HEK293T (cell line): ENCODE results near the gene MORN5.

Experiments
- CTCF ChIA-PET: fragments of 350-600 bp; formaldehyde crosslinking; extraction: SDS; loops from one replicate; lab custom pipeline; 2021; ENCODE audit warnings: antibody characterized with exemption, inconsistent platforms; lab: Yijun Ruan, JAX
- POLR2A ChIA-PET: fragments of 350-600 bp; formaldehyde crosslinking; extraction: SDS; loops from one replicate; lab custom pipeline; 2020; ENCODE audit warnings: antibody characterized with exemption, inconsistent platforms; lab: Yijun Ruan, JAX
- DNase-seq: peaks from one replicate; pipeline ENCODE4 v3.0.0; 2012; ENCODE audit warnings: mixed read lengths; ENCODE audit errors: extremely low spot score
- ARNT ChIP-seq: fragments of 450-650 bp; IDR thresholded peaks from 2 replicates; pipeline ENCODE4 v1.6.1; 2017; ENCODE audit warnings: mild to moderate bottlenecking
- BHLHE40 ChIP-seq: fragments of 450-650 bp; IDR thresholded peaks from 2 replicates; pipeline ENCODE4 v1.6.1; 2016; ENCODE audit warnings: mild to moderate bottlenecking, moderate library complexity, borderline replicate concordance
- CTBP1 ChIP-seq: fragments of 450-650 bp; IDR thresholded peaks from 2 replicates; pipeline ENCODE4 v1.6.1; 2016; ENCODE audit warnings: borderline replicate concordance
- ELF4 ChIP-seq: fragments of 450-650 bp; IDR thresholded peaks from 2 replicates; pipeline ENCODE4 v1.6.1; 2017; ENCODE audit warnings: antibody characterized with exemption
- FOXA1 ChIP-seq: fragments of 450-650 bp; IDR thresholded peaks from 2 replicates; pipeline ENCODE4 v1.6.1; 2016; ENCODE audit warnings: mild to moderate bottlenecking
- FOXK2 ChIP-seq: fragments of 450-650 bp; IDR thresholded peaks from 2 replicates; pipeline ENCODE4 v1.6.1; 2016; ENCODE audit warnings: mild to moderate bottlenecking
- FOXM1 ChIP-seq: fragments of 450-650 bp; IDR thresholded peaks from 2 replicates; pipeline ENCODE4 v1.6.1; 2017; ENCODE audit warnings: mild to moderate bottlenecking, borderline replicate concordance
- HDGF ChIP-seq: fragments of 450-650 bp; IDR thresholded peaks from 2 replicates; pipeline ENCODE4 v1.6.1; 2017; ENCODE audit warnings: antibody characterized with exemption, borderline replicate concordance
- L3MBTL2 ChIP-seq: fragments of 450-650 bp; conservative IDR thresholded peaks from 2 replicates; pipeline ENCODE4 v1.6.1; 2016; ENCODE audit warnings: mild to moderate bottlenecking
- LEF1 ChIP-seq: fragments of 450-650 bp; IDR thresholded peaks from 2 replicates; pipeline ENCODE4 v1.6.1; 2017; ENCODE audit warnings: mild to moderate bottlenecking, borderline replicate concordance
- NFRKB ChIP-seq: fragments of 450-650 bp; IDR thresholded peaks from 2 replicates; pipeline ENCODE4 v1.6.1; 2016; ENCODE audit warnings: mild to moderate bottlenecking, moderate library complexity
- PKNOX1 ChIP-seq: fragments of 450-650 bp; IDR thresholded peaks from 2 replicates; pipeline ENCODE4 v1.6.1; 2016
- SP1 ChIP-seq: fragments of 450-650 bp; IDR thresholded peaks from 2 replicates; pipeline ENCODE4 v1.6.1; 2017
- SUZ12 ChIP-seq: fragments of 450-650 bp; IDR thresholded peaks from 2 replicates; pipeline ENCODE4 v1.6.1; 2016; ENCODE audit warnings: mild to moderate bottlenecking
- TARDBP ChIP-seq: fragments of 450-650 bp; IDR thresholded peaks from 2 replicates; pipeline ENCODE4 v1.6.1; 2016
- ZNF384 ChIP-seq: fragments of 450-650 bp; IDR thresholded peaks from 2 replicates; pipeline ENCODE4 v1.6.1; 2016

Gene MORN5

GRCh38 chr9:122186301-122186700 lies 26.6 kb downstream of the MORN5 start:
- no peak for TF ChIP-seq ARNT
- no peak for TF ChIP-seq FOXK2
- no peak for TF ChIP-seq BHLHE40
- no peak for DNase-seq
- POLR2A ChIA-PET = no interaction called here
- CTCF ChIA-PET = interaction anchor here (0.8 kb wide), 1 partner anchor 13 kb away, joined by 3 read pairs; no protein-coding TSS in a partner anchor

GRCh38 chr9:122186777-122187470 lies 27.2 kb downstream of the MORN5 start:
- ChIA-PET CTCF (no interaction called here), POLR2A (no interaction called here)
- TF ChIP-seq ELF4 = no peak
- TF ChIP-seq BHLHE40 = no peak
- no peak for TF ChIP-seq ARNT
- no peak for TF ChIP-seq PKNOX1
- no peak for TF ChIP-seq TARDBP
- TF ChIP-seq CTBP1 = no peak
- DNase-seq = no peak

- TF ChIP-seq FOXK2 = no peak
- no peak for TF ChIP-seq L3MBTL2
- no peak for TF ChIP-seq ZNF384
- TF ChIP-seq ARNT = no peak
- TF ChIP-seq PKNOX1 = no peak
- TF ChIP-seq ELF4 = no peak
- TF ChIP-seq SUZ12 = no peak
- ChIA-PET POLR2A (no interaction called here), CTCF (no interaction called here)
- no peak for DNase-seq
Measured at GRCh38 chr9:122188369-122188768, 28.7 kb downstream of the MORN5 start.

- CTCF ChIA-PET = no interaction called here
- no peak for TF ChIP-seq FOXM1
- no peak for DNase-seq
- POLR2A ChIA-PET = no interaction called here
Measured at GRCh38 chr9:122190597-122191381, 31.1 kb downstream of the MORN5 start.

- no peak for DNase-seq
- ChIA-PET CTCF (no interaction called here), POLR2A (interaction anchor here (1.0 kb wide), 1 partner anchor 56 kb away, joined by 3 read pairs; no protein-coding TSS in a partner anchor)
- no peak for TF ChIP-seq SUZ12
- no peak for TF ChIP-seq ARNT
- TF ChIP-seq HDGF = no peak
- no peak for TF ChIP-seq SP1
- no peak for TF ChIP-seq FOXM1
- TF ChIP-seq PKNOX1 = no peak
- TF ChIP-seq FOXA1 = no peak
- no peak for TF ChIP-seq CTBP1
- no peak for TF ChIP-seq LEF1
- no peak for TF ChIP-seq NFRKB
- TF ChIP-seq ZNF384 = no peak
- no peak for TF ChIP-seq FOXK2
- no peak for TF ChIP-seq ELF4
- TF ChIP-seq TARDBP = no peak
- TF ChIP-seq L3MBTL2 = no peak
- TF ChIP-seq BHLHE40 = no peak
Measured at GRCh38 chr9:122191584-122191983, 31.9 kb downstream of the MORN5 start.

- TF ChIP-seq L3MBTL2 (no peak), ELF4 (no peak), CTBP1 (no peak), FOXK2 (no peak), ZNF384 (no peak), FOXM1 (no peak), PKNOX1 (no peak), HDGF (no peak), TARDBP (no peak), SUZ12 (no peak), NFRKB (no peak), BHLHE40 (no peak), LEF1 (no peak), FOXA1 (no peak), SP1 (no peak), ARNT (no peak)
- DNase-seq = no peak
- ChIA-PET POLR2A (interaction anchor here (1.0 kb wide), 1 partner anchor 57 kb away, joined by 3 read pairs; no protein-coding TSS in a partner anchor), CTCF (no interaction called here)
Measured at GRCh38 chr9:122192261-122192875, 32.7 kb downstream of the MORN5 start.
